NCI-H1694 treated with DMSO at 0.1 percent for 48 hours (cell line): ENCODE results near the gene VAMP8.
"Not testable (repeated sequence)": the region's sequence is repeated elsewhere in the genome, so short reads cannot be mapped to it uniquely, and the experiment has no call there.

Experiments used
- DNase-seq: peaks from one replicate; lab custom pipeline; 2025; lab: John Stamatoyannopoulos, UW

Gene VAMP8

DNA sequence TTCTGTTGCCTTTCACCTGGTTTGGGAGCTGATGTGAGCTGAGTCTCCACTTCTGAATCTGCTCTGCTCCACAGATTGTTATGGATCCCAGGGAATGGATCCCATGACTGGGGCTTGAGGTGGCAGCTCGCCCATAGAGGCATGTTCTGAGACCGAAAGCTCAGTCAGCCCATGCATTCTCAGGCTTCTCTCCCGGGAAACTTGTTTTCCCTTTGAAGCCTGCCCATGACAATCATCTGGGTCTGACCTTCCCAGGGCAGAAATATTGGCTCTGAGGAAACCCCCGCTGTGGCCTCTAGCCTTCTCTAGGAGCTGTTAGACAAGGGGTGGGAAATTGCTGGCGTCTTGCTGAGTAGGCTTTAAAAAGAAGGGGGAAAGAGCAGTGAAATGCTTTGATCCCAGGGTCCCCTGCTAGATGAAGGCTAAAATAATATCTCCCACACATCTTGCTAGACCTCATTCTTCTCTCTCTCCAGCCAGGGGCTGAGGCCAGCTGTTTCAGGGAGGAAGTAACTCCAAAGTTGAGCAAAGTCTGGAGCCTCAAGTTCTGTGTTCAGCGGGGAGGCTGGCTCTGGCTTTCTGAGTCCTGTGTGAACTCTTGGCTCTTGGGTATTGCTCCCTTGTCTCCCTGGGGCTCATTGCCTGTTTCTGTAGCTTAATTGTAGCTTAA lies 2.0 kb downstream of the VAMP8 start:
- DNase-seq: no peak

- DNase-seq: no peak
Observed at GRCh38 chr2:85580206-85580605, 2.8 kb downstream of the VAMP8 start.

- no peak for DNase-seq
Observed at GRCh38 chr2:85582492-85582891, 5.1 kb downstream of the VAMP8 start.

GRCh38 chr2:85583667-85584353 lies 6.4 kb downstream of the VAMP8 start:
- DNase-seq: no peak

DNA sequence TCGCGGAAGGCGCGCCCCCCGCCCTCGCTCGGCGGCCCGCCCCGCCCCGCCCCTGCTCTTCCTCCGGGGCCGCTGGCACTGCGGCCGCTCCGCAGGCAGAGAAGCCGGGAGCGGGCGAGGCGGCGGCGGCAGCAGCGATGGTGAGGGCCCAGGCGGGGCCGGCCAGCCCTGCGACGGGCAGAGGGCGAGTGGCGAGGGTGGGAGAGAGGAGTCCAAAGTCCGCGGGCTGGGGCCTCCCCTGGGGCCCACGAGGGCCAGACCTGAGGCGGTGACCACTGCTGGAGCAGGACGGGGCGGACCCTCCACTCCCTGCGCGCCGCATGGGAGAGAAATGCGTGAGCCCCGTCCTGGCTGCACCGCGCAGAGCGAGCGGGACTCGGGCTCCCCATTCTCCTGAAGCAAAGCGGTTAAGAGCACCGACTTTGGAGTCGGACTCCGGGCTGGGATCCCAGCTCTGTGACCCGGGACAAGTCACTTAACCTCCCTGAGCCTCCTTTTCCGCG lies 7.0 kb downstream of the VAMP8 start, which contains the start of gene VAMP5:
Gene VAMP5, plus strand, starts transcription at position 78 of the 503 bp plus-strand sequence. Its CDS starts 60 bp downstream, at position 138.
- no peak for DNase-seq

DNA sequence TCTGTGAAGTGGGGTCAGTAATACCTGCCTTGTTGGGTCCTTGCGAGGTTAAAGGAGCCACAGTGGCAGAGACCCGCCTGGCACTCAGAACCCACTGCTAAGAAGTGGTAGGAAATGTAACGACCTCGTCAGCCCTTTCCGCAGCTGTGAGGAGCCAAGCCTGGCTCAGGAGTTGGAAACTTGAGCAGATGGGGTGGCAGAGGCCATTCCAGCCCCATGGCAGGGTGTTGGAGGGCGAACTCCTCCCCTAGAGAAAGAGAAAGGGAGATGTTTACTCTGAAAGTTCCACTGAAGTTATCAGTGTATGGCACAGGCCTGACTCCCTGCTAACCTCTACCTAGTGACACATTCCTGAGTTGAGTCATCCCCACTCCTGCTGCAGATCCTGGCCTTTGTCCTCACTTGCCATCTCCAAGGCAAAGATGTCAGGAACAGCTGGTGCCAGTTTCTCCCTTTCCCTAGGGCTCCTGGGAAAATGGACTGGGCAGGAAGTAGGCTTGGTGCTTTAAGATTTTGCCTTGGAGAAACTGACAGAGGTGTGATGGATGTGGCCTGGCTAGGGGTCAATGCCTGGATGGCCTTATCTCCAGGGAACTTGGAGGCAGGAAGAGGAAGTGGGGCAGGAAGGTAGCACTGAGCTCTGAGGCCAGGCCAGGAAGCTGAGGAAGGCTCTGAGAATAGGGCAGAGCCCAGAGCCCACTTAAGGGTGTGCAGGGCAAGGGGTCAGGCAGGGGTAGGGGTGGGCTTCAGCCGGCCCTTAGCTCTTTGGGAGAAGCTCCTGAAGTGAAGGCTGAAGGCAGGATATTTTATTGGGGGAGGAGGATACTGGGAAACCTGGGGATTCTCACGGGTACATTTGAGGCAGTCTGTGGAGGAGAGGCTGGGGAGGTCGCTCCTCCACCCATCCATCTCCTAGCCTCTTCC lies 7.7 kb downstream of the VAMP8 start:
- no peak for DNase-seq

GRCh38 chr2:85585781-85586105 lies 8.4 kb downstream of the VAMP8 start:
- DNase-seq: no peak

DNA sequence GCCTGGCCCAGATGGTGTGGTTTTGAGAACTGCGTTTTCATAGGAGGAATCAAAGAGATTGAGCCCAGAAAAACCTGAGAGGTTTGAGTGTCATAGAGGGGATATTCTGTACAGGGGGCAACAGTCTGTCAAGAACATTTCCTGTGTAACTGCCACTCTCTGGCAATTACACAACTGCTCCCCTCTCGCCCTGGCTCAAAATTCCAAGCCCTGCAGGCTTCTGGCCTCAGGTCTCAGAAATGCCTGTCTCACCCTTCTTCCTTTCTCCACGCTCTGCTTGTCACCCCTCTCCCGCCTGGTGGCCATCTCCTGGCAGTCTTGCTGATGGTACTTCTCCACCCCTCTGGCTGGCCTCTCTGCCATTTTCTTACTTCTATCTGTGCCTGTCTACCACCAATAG lies 10.8 kb downstream of the VAMP8 start:
- DNase-seq: no peak

DNA sequence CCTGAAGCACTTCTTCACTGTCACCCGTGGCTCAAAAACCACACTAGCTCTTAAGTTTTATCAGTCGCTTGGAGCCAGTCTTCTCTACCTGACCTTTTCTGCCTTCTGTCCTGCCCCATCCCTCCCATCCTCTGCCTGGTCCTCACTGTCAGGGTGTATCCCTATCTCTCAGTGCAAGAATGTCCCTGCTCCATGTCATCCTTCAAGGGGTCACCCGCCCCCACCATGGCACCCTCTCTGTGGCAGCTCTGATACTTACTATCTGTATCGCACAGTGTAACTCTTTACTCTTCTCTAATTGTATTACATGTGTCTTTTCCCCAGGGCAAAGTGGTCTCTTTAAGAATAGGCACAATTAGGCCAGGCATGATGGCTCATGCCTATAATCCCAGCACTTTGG lies 11.3 kb downstream of the VAMP8 start:
- DNase-seq: no peak

- DNase-seq: no peak
Observed at GRCh38 chr2:85589181-85589580, 11.8 kb downstream of the VAMP8 start.

GRCh38 chr2:85589982-85590791 lies 12.8 kb downstream of the VAMP8 start:
- no peak for DNase-seq

DNA sequence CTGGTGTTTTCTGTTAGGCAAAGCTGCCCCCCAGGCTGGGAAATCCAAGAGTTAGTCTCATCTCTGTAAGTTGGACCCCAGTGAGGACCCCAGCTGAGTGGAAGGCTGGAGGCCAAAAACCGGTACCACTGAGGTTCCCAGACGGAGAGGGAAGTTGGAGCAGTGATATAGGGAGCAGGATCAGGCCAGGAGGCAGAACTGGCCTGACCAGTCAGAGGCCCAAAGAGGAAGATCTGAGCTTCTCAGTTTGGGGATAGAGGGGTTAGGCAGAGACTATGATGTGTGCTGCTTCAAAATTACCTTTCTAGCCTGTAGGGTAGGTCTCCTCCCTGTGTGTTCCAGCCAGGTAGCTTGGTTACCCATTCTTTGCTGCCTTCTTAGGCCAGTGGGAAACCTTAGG lies 13.6 kb downstream of the VAMP8 start:
- no peak for DNase-seq

GRCh38 chr2:85591563-85591962 lies 14.2 kb downstream of the VAMP8 start:
- no peak for DNase-seq

DNA sequence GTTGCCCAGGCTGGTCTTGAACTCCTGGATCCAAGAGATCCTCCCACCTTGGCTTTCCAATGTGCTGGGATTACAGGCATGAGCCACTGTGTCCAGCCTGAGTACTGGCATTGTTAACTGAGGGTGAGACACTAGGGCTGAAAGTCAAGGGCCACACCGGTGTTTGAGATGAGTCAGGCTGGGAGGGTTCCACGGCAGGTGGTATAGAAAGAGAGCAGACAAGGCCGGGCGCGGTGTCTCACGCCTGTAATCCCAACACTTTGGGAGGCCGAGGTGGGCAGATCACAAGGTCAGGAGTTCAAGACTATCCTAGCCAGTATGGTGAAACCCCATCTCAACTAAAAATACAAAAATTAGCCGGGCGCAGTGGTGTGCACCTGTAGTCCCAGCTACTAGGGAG lies 14.9 kb downstream of the VAMP8 start:
- not testable (repeated sequence) for DNase-seq

DNA sequence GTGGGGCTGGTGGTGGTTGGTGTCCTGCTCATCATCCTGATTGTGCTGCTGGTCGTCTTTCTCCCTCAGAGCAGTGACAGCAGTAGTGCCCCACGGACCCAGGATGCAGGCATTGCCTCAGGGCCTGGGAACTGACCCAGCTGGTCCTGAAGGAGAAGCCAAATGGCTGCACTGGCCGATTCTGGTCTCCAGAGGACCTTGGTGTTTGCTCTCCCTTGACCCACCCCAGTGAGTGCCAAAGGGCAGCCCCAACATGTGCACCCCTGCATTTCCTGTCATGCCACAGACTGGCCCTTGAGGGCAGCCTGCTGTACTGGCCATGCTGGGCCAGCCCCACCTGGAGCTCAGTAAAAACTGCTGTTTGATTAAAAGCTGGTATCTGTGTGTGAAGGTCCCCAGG lies 15.6 kb downstream of the VAMP8 start:
- DNase-seq: no peak

GRCh38 chr2:85594715-85595300 lies 17.4 kb downstream of the VAMP8 start:
- DNase-seq: no peak

DNA sequence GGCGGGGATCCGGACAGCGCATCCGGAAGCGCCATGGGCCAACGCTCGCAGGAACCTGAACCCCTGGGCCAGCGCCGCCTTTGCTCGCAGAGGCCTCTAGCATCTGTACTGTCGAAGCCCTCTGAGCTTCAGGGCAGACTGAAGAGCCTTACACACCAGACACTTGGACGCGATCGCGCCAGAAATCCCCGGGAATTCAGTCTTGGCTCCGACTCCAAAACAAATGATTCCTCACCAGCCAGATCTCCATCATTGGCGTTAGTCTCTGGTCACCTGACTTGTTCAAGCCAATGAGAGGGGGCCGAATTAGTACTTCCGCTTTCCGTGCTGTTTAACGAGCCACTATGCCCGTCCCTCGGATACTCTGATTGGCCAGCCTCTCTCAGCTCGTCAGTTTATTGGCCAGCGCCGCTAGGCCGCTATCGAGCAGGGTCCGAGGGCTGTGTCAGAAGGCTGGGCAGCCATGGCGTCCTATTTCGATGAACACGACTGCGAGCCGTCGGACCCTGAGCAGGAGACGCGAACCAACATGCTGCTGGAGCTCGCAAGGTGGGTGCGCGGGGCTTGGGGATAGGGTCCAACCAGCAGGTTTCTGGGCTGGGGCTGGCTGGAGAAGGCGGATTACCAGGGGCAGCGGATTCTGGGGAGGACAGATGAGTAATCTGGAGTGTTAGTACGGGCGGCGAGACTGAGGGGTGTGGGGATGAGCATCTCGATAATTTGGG lies 18.1 kb downstream of the VAMP8 start, which contains the start of gene RNF181:
Gene RNF181, plus strand, starts transcription at position 445 of the 725 bp plus-strand sequence. Its CDS starts 19 bp downstream, at position 464.
- peak; percentile 99 for DNase-seq

DNA sequence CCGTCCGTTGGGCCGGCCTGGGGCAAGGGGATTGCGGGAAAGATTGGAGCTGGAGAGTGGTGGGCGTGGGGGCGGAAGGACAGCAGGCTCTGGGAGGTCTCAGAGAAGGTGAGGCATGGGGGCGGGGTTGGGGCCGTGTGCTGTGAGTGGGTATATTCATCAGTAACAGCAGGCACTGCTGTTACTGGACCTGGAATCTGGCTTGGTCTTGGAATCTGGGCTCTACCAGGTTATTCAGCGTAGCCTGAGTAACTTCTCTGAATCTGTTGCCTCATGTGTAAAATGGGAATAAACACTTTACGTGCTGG lies 18.6 kb downstream of the VAMP8 start:
- DNase-seq: no peak

DNA sequence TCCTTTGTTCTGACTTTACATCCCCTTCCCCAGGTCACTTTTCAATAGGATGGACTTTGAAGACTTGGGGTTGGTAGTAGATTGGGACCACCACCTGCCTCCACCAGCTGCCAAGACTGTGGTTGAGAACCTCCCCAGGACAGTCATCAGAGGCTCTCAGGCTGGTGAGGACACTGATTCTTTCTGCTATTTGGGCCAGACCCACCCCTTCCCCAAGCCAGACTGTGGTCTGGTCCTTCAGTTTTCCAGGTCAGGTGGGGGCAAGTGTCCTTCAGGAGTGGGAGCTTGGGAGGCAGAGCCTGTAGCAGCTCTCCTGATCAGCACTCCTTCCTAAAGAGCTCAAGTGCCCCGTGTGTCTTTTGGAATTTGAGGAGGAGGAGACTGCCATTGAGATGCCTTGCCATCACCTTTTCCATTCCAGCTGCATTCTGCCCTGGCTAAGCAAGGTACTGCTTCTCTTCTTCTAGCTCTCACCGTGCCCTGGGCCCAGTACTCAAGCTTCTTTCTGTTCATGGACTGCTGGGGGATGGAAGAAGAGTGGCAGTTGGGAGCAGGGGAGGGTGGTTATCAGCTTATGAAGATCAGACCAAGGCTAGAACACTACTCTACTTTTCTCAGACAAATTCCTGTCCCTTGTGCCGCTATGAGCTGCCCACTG lies 19.2 kb downstream of the VAMP8 start:
- no peak for DNase-seq

- no peak for DNase-seq
Observed at GRCh38 chr2:85597241-85597640, 19.9 kb downstream of the VAMP8 start.
